GM18517 (cell line): ENCODE results near the gene EEFSEC.
"Not testable (repeated sequence)": the region's sequence is repeated elsewhere in the genome, so short reads cannot be mapped to it uniquely, and the experiment has no call there.

Source experiments
- ATAC-seq: cut with Tn5 transposase; IDR thresholded peaks from one replicate; pipeline ENCODE4 v1.9.1; 2021; ENCODE audit warnings: mild to moderate bottlenecking, moderate library complexity; ENCODE audit not compliant: unreplicated experiment

EEFSEC gene

DNA sequence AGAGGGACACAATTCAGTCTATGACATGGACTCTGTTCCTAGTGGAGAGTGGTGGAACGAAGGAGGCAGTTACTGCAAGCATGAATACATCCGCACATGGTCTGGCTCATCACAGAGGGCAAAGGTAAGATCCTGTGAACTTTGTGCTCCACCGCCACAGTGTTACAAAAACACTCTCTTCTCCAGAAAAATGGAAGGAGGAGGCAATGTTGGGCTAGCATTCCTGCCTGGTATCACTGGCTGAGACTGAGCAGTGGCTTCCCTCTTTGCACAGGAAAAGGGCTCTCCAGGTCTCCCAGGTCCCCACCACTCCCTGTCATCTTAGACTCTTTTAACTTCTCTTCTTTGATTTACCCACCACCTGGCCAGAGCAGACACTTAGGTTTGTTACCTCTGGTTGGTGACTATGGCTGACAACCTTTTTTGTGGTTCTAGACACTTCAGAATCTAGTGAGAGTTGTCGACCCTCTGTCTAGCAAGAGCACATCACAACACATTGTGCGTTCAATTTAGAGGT lies 1.5 kb upstream of the EEFSEC start:
- ATAC-seq = no peak

DNA sequence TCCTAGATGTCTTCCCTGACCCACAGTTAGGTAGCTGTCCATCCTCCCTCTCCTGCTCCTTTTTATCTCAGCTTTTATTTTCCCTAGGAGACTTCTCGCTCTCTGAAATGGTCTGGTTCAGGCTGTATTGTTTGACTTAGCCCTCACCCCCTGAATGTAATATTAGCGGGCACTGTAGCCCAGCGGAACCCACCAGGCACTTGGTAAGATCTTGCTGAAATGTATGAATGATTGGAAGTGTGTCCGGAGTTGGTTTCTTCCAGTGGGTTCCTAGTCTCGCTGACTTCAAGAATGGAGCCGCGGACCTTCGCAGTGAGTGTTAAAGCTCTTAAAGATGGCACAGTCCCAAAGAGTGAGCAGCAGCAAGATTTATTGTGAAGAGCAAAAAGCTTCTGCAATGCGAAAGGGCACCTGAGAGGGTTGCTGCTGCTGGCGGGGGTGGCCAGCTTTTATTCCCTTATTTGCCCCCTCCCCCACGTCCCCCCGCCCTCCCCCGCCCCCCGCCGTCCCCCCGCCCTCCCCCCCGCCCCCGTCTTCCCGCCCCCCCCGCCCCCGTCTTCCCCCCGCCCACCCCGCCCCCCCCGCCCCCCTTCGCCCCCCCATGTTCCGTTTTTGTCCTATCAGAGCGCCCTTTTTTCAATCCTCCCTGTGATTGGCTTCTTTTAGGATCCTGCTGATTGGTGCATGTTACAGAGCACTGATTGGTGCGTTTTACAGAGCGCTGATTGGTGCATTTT lies 694 bp upstream of the EEFSEC start:
- ATAC-seq = no peak

GRCh38 chr3:128154354-128154753 lies 1.1 kb downstream of the EEFSEC start:
- ATAC-seq = not testable (repeated sequence)

DNA sequence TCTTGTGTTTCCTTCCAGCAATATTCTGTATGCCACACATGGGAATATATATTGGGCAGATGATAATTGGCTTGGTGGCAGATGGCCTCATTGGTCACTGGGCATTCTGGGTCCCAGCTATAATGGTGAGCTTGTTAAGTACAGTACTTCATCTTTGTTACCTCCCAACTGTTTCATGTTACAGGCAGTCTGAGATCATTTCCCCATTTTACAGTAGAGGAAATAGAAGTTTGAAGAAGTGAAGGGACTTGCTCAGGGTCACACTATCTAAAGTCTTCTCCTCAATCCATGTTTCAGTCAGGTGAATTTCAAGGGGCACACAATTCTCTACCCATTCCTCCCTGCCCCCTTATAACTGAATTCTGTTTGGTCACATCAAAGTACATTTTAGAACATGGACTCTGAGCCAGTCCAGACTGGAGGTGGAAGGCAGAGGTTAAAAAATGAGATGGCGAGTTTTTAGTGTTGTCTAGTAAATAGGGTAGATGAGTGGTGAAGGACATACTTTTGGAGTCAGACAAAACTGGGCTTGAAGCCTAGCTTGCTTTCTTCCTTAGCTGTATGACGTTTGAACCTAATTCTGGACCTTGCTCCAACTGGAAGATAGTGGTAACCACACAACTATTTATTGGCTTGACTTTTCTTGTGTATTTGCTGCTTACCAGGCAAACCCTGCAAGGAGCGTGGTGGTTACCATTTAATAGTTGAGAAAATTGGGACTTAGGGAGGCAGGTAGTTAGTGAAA lies 2.5 kb downstream of the EEFSEC start:
- no peak for ATAC-seq

DNA sequence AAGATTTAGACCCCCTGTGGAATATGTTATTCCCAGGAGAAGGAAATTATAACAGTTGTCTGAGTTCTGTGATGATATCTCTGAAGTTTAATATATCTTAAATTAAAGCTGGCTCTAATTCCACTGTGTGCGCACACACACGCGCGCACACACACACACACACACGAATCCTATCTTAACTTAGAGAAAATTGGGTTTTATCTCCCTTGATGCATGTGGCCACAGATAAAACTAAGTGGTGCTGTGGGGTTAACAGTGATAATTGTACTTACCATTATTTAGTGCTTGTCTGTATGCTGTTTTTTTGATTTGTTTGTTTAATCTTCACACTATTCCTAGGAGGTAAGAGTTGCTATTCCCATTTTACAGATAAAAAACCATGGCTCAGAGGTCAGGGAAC lies 7.4 kb downstream of the EEFSEC start:
- ATAC-seq = no peak

DNA sequence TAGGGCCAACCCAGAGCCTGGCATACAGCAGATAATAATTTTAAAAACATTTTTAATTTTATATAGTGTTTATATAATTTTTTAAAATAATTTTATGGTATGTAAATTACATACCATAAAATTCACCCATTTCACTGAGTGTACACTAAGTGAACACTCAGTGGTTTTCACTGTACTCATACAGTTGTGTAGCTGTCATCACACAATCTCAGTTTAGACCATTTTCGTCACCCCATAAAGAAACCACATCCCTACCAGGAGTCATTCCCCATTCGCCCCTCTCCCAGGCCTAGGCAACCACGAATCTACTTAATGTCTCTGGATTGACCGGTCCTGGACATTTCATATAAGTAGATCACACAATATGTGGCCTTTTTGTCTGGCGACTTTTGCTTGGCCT lies 10.2 kb downstream of the EEFSEC start:
- ATAC-seq = no peak

GRCh38 chr3:128166971-128167453 lies 13.7 kb downstream of the EEFSEC start:
- ATAC-seq = no peak

GRCh38 chr3:128167646-128167972 lies 14.3 kb downstream of the EEFSEC start:
- ATAC-seq = no peak

DNA sequence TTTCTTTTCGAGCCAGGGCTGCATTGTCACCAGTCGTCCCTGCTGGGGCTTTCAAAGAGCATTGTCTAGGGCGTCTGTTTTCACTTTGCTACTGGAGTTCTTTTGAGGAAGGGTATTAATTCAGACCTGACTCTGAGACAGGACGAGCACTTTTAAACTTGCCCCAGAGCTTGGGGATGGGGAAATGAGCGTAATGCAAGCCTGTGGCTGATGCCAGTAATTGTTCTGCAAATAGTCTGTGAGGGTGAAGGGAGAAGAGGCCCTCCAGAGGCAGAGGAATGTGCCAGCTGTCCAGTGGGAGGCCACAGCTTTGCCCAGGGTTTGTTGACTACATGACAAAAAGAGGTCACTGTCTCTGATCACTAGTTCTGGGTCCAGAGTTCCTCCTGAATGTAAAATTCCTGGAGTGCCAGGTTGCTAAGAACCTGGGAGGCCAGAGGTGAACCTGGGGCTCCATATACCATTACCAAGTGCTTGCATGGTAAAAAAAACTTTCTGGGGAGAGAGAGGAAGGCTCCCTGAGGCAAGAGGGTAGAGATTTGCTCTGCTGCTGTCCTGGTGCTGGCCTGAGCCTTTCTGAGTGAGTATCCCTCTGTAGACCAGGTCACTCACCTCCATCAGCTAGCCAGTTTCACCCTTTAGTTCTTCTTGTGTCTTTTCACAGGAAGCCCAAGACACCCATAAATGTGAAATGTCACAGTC lies 14.8 kb downstream of the EEFSEC start:
- no peak for ATAC-seq

GRCh38 chr3:128168836-128169235 lies 15.6 kb downstream of the EEFSEC start:
- no peak for ATAC-seq

DNA sequence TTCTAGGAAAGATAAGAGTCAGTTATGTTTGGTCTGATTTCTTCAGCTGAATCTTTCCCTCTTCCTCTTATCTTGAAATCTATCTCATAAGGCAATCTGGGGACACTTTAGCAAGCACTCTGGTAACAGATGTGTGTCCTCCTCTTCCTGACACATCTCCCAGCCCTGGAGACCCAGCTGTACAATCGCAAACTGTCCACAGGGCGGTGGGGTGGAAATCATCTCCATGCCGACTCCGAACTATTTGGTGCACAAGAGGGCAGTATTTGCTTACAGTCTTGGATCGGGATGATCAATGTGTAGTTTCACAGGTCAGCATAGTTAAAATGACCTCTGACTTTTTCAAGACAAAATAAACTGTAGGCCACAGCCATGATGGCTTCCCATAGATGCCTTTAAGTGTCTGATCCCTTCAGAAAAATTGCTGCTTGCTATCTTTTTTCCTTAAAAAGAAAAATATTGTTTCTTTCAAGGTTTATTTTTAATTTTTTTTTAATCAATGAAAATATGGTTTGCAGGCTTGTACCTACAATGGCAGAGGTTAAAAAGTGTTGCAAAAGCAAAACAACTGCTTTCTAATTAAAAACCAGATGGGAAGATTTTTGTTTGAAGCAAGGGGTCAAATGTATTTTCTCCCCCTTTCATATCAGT lies 17.7 kb downstream of the EEFSEC start:
- no peak for ATAC-seq

GRCh38 chr3:128173200-128173599 lies 19.9 kb downstream of the EEFSEC start:
- no peak for ATAC-seq

GRCh38 chr3:128173849-128174248 lies 20.6 kb downstream of the EEFSEC start:
- ATAC-seq = no peak

DNA sequence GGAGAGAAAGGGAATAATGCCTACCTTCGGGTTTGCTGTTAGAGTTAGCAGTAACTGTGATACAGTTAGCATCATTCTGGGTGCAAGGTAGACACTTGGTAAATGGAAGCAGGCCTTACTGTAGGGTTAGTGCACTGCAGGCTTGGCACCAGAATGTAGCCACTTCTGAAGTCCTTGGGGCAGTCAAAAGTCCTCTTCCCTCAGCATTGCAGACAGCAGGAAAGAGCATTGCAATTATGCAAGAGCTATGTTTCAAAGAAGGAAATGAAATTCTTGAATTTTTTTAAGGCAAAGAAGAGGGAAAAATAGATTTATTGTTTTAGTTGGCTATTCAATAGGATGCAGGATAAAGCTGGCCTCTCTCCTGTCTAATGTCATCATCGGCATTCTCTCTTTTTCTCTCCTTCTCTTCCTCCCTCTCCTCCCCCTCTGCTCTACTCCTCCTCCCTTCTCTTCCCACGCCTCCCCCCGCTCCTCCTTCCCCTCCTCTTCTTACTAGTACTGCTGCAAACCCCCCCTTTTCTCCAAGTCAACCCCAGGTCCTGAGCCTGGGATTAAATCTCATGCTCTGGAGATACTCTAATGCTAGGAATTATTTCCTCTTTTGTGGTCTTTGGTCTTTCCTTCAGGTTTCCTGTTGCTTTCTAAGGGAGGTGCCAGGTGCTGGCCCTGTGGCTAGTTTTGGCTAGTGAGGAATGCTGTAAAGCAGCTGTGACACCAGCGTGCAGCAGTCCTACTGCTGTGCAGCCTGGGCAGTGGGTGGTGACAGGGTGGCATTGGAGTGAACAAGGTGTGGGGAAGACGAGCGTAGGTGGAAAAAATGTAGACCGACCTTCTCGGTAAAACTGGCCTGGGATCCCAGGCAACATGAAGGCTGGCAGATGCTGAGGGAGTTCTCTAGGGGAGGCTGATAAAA lies 21.7 kb downstream of the EEFSEC start:
- no peak for ATAC-seq

DNA sequence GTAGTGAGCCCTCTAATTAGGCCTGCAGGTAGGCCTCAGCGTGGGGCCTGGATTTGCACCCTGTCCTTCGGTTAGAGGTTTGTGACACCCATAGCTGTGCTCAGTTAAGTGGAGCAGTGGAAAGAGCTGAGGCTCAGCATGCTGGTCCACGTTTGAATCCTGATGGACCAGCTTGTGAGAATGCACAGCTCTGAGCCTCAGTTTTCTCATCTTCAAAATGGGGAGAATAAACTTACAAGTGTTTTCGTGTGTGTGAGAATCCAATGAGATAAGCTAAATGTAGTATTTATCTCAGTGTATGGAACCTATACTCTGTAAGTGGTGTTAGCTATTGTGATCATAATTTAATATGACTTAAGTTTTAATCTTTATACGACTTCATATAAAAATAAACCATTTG lies 22.5 kb downstream of the EEFSEC start:
- no peak for ATAC-seq

DNA sequence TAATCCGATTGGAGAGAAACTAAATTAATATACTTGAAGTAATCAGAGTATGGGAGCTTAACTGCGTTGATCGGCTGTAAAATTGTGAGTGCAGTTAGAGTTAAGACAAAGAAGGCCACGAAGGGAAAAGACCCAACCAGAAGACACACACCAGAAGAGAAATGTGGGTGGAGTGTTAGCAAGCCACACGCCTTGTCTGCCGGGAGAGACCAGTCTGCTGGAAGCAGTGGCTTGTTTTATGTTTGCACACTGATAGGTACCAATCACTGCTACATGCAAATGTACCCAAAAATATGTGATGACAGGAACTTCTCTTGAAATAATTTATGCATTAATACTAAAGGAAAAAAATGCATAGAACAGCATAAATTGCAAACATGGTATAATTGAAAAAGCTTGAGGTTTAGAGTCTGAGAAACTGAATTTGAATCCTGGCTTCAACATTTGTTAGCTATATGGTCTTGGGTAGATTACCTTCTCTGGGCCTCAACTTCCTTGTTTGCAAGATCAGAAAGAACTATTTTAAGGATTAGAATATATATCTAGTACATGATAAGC lies 23.1 kb downstream of the EEFSEC start:
- ATAC-seq = no peak

- no peak for ATAC-seq
These were observed 24.6 kb downstream of the EEFSEC start for GRCh38 chr3:128177865-128178264.

DNA sequence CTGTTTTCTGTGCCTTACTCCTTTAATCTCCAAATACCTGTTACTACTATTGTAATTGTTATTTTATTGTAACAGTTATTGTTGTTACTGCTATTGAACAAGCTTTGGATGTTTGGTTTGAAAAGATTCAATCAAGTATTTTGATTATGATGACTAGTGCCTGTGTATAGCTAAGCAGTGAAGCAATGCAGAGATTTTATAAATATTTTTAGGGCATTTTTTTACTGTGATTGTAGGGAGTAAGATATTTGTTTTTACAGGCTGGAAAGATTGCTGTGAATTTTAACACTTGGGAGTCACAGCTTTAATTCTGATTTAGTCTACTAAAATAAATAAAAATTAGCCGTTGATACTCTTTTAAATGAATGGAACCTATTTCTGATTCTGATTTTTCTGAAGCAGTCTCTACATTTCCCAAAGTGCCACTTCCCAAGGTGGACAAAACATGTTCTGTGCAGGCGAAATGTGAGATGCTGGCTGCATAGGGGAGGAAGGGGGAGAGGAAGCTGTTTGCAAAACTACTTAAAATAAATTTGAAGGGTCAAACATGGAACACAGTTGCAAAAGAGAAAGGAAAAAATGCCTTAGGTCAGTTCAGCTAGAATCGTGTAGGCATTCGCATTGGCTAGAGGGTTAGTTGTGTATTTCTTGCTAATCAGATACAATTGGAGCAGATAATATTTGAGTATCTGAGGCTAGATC lies 25.7 kb downstream of the EEFSEC start:
- no peak for ATAC-seq

- ATAC-seq = no peak
These were observed 26.2 kb downstream of the EEFSEC start for GRCh38 chr3:128179484-128179819.
